ENCODE measurements around the gene FGF8. TPM values are rescaled to one million over a fixed set of nuclear protein-coding genes. Genes with fewer than 3 reads are reported as not detected.

Gene FGF8
- total and polyA plus RNA-seq, 4 experiments from 2014 or later, result not detected

DNA sequence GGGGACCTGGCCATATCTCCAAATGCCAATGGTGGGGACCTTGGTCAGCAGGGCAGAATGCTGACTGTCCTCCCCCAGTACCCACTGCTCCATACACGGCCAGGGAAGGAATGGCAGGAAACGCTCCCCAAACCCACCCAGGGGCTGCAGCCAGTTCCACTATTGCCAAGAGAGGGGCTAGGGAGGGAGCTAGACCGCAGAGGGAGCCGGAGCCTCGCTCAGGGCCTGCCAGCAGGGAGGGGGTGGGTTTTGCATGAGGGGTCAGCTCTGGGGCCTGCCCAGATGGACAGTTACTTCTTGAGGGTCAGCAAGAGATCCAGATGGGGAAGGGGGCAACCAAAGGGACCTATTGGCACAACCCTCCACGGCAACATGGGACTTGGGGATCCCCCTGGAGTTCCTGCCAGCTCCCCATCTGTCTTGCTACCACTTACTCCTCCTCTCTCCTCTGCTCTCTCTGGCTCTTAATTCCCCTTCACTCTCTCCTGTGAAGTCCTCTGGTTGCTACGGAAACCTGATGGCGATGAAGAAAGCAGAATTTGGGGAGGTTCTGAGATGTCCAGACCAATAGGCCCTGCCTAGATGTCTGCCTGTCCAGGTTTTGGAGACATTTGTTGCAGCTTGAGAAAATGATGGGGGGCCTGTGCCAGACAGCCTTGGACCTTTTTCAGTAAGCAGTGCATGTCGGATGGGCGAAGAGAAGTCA, 12.6 kb downstream of the FGF8 start:
- POLR2A ChIA-PET (ENCODE audit: partially characterized antibody), result no interaction called here
- H3K4me3 Mint-ChIP-seq, result no peak overlapping the region
- Histone ChIP-seq H3K27ac (ENCODE audit: low read depth, low read length) (no peak overlapping the region), H3K4me3 (ENCODE audit: low read length in 2 of 2) (no peak overlapping the region), H3K36me3 (ENCODE audit: insufficient read depth, low read length) (no peaks in the 10 kb centered on the region), H3K9me3 (ENCODE audit: control insufficient read depth in 1 of 2, low read length in 2 of 2) (no peaks in the 10 kb centered on the region), H3K27me3 (ENCODE audit: insufficient read depth, low read length) (no peaks in the 10 kb centered on the region), H3K4me1 (ENCODE audit: insufficient read depth, low read length) (no peaks in the 10 kb centered on the region)
- no peaks in the 10 kb centered on the region for H3K4me1 Mint-ChIP-seq
- DNase-seq, result no peak
- no peak overlapping the region for H3K27ac Mint-ChIP-seq
- intact Hi-C loops (cut with micrococcal nuclease), result no loop called here
- CTCF ChIA-PET (ENCODE audit: partially characterized antibody), result no interaction called here
- no peaks in the 10 kb centered on the region for H3K9me3 Mint-ChIP-seq
- peaks cover 5 to 24% of the 10 kb centered on the region in 2 donors for H3K27me3 Mint-ChIP-seq
- no peaks in the 10 kb centered on the region for H3K36me3 Mint-ChIP-seq

DNA sequence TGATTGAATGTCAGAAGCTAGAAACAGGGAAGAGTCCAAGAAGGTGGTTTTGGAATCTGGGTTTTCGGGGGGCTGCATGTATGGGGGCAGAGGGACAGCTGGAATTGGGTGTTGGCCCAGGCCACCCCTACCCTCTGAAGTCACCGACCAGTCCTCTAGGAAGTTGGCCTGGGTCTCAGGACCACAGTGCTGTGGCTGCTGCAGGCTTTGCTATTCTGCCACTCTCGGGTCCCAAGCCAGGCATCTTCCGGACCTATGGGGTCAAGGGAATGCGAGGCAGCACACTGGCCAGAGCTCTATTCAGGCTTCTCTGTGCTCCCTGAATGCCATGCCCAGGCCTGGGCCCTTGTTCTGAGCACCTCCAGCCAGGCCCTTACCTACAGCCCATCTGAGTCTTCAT, 13.2 kb downstream of the FGF8 start:
- Mint-ChIP-seq H3K9me3 (no peaks in the 10 kb centered on the region), H3K27me3 (peaks cover 3 to 24% of the 10 kb centered on the region in 2 donors), H3K27ac (peak overlapping the region in 1 of 7 donors; percentile 47), H3K36me3 (no peaks in the 10 kb centered on the region), H3K4me3 (no peak overlapping the region), H3K4me1 (no peaks in the 10 kb centered on the region)
- DNase-seq, result no peak
- ChIA-PET CTCF (ENCODE audit: partially characterized antibody) (no interaction called here), POLR2A (ENCODE audit: partially characterized antibody) (no interaction called here)
- intact Hi-C loops (cut with micrococcal nuclease), result no loop called here
- H3K9me3 ChIP-seq (ENCODE audit: control insufficient read depth in 1 of 2, low read length in 2 of 2), result no peaks in the 10 kb centered on the region
- no peaks in the 10 kb centered on the region for H3K36me3 ChIP-seq (ENCODE audit: insufficient read depth, low read length)
- no peaks in the 10 kb centered on the region for H3K27me3 ChIP-seq (ENCODE audit: insufficient read depth, low read length)
- H3K27ac ChIP-seq (ENCODE audit: low read depth, low read length), result no peak overlapping the region
- no peak overlapping the region for H3K4me3 ChIP-seq (ENCODE audit: low read length in 2 of 2)
- no peaks in the 10 kb centered on the region for H3K4me1 ChIP-seq (ENCODE audit: insufficient read depth, low read length)

DNA sequence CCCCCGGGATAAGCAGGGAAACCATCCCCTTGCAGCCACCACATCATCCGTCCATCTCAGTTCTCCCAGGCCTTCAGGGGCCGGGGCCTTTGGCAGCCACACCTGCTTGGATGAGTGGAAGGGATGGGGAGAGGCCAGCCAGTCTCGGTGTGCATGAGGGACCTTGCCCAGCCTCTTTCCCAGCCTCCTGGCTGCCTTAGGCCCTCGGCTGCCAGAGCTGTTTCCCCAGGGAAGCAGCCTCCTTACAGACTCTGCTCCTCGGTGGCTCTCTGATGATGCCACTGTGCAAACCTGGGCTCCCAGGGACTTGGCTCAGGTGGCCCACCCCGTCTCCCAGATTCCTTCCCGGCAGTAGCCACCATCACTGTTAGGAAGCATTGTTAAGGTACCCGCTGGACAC, 14.7 kb downstream of the FGF8 start:
- no peak for DNase-seq
- H3K4me1 Mint-ChIP-seq, result no peaks in the 10 kb centered on the region
- Histone ChIP-seq H3K36me3 (ENCODE audit: insufficient read depth, low read length) (no peaks in the 10 kb centered on the region), H3K9me3 (ENCODE audit: control insufficient read depth in 1 of 2, low read length in 2 of 2) (no peaks in the 10 kb centered on the region), H3K4me3 (ENCODE audit: low read length in 2 of 2) (no peak overlapping the region), H3K4me1 (ENCODE audit: insufficient read depth, low read length) (no peaks in the 10 kb centered on the region), H3K27me3 (ENCODE audit: insufficient read depth, low read length) (no peaks in the 10 kb centered on the region), H3K27ac (ENCODE audit: low read depth, low read length) (no peak overlapping the region)
- CTCF ChIA-PET (ENCODE audit: partially characterized antibody), result no interaction called here
- no peaks in the 10 kb centered on the region for H3K36me3 Mint-ChIP-seq
- intact Hi-C loops (cut with micrococcal nuclease), result no loop called here
- H3K9me3 Mint-ChIP-seq, result no peaks in the 10 kb centered on the region
- peaks cover 2 to 18% of the 10 kb centered on the region in 2 donors for H3K27me3 Mint-ChIP-seq
- POLR2A ChIA-PET (ENCODE audit: partially characterized antibody), result no interaction called here
- H3K27ac Mint-ChIP-seq, result no peak overlapping the region
- H3K4me3 Mint-ChIP-seq, result no peak overlapping the region

DNA sequence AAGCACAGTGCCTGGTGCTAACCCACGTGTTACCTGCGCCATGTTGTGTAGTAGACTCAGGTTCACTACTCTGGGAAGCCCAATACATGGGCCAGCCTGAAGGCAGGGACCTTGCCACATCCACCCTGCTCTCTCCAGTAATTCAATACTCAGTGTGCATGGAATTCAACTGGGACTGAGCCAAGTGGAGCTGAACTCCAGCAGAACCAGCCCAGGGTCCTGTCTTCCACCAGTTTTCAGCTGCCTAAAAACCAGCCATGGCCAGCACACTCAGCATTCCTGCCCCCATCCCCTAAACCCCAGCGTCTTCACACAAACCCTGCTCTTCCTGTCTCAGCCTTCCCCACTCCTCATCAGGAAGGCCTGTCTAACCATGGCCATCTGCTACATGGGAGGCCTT, 15.4 kb downstream of the FGF8 start:
- ChIA-PET POLR2A (ENCODE audit: partially characterized antibody) (no interaction called here), CTCF (ENCODE audit: partially characterized antibody) (no interaction called here)
- H3K27ac Mint-ChIP-seq, result no peak overlapping the region
- Histone ChIP-seq H3K4me1 (ENCODE audit: insufficient read depth, low read length) (no peaks in the 10 kb centered on the region), H3K27me3 (ENCODE audit: insufficient read depth, low read length) (no peaks in the 10 kb centered on the region), H3K36me3 (ENCODE audit: insufficient read depth, low read length) (no peaks in the 10 kb centered on the region), H3K4me3 (ENCODE audit: low read length in 2 of 2) (no peak overlapping the region), H3K27ac (ENCODE audit: low read depth, low read length) (no peak overlapping the region), H3K9me3 (ENCODE audit: control insufficient read depth in 1 of 2, low read length in 2 of 2) (no peaks in the 10 kb centered on the region)
- H3K4me1 Mint-ChIP-seq, result no peaks in the 10 kb centered on the region
- no peak overlapping the region for H3K4me3 Mint-ChIP-seq
- DNase-seq, result no peak
- peaks cover 3 to 13% of the 10 kb centered on the region in 2 donors for H3K27me3 Mint-ChIP-seq
- no peaks in the 10 kb centered on the region for H3K9me3 Mint-ChIP-seq
- H3K36me3 Mint-ChIP-seq, result no peaks in the 10 kb centered on the region
- intact Hi-C loops (cut with micrococcal nuclease), result no loop called here

DNA sequence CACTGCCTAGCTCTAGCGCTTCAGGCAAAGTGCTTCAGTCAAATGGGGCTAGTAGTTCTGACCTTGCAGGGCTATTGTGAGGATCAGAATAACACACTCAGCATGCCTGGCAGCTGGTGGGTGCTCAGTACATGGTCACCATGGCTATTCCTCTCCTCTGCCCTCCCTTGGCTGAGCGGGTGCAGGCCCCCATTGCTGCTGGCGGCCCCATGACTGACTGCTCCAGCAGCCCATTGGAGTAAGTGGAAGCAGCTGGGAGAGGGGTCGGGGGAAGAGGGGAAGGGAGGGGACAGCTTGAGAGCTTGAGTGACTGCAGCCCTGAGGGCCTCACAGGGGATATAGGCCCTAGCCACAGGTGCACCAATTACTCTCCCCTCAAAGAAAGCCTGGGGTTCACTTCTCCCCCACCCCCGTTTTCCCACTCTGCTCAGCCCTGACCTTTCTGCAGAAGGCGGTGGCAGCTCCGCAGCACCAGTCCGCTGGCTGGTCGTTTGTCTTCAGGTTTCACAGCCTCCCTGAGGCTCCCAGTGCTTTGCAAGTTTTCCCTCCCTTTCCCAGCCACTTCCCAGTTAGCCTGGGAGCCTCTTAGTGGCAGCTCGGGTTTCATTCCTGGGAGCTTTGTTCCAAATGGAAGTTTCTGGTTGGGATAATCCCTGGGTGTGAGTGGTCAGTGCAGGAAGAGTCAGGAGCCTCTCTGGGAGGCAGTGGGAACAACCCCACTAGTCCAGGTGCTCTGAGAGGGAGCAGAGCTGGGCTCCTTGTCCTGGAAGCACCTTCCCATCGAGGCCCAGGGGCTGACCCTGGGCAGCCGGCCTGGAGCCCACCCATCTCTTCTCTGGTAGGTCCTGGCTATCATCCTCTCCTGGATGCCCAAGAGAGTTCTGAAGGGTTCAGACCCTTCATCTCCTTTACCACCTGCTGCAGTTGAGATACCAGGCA, 16.3 kb downstream of the FGF8 start:
- no peaks in the 10 kb centered on the region for H3K4me1 ChIP-seq (ENCODE audit: insufficient read depth, low read length)
- Mint-ChIP-seq H3K9me3 (no peaks in the 10 kb centered on the region), H3K27ac (no peak overlapping the region), H3K4me1 (no peaks in the 10 kb centered on the region), H3K4me3 (no peak overlapping the region), H3K27me3 (peaks cover 2 to 17% of the 10 kb centered on the region in 2 donors), H3K36me3 (no peaks in the 10 kb centered on the region)
- POLR2A ChIA-PET (ENCODE audit: partially characterized antibody), result no interaction called here
- H3K4me3 ChIP-seq (ENCODE audit: low read length in 2 of 2), result no peak overlapping the region
- intact Hi-C loops (cut with micrococcal nuclease), result no loop called here
- H3K9me3 ChIP-seq (ENCODE audit: control insufficient read depth in 1 of 2, low read length in 2 of 2), result no peaks in the 10 kb centered on the region
- no peaks in the 10 kb centered on the region for H3K27me3 ChIP-seq (ENCODE audit: insufficient read depth, low read length)
- no peaks in the 10 kb centered on the region for H3K36me3 ChIP-seq (ENCODE audit: insufficient read depth, low read length)
- CTCF ChIA-PET (ENCODE audit: partially characterized antibody), result no interaction called here
- H3K27ac ChIP-seq (ENCODE audit: low read depth, low read length), result no peak overlapping the region
- DNase-seq, result no peak

DNA sequence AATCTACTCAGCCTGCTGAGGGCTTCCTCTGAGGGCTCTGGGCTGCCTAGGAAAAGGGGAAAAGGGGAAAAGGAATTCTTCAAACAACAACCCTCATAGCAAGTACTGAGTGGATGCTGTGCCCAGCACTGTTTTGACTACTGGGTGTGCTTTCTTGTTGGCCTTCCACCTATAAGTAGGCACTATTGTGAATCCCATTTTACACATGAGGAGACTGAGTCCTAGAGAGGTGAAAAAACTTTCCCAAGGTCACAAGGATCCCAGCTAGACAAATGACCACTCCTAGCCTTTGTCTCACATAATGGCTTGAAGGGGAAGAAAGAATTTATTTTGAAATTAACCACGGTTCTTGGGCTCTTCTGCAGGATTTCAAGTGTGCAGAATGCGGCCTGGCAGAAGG, 17.1 kb downstream of the FGF8 start:
- Mint-ChIP-seq H3K27me3 (peaks cover 2 to 18% of the 10 kb centered on the region in 2 donors), H3K27ac (no peak overlapping the region), H3K4me1 (no peaks in the 10 kb centered on the region), H3K4me3 (no peak overlapping the region), H3K36me3 (no peaks in the 10 kb centered on the region), H3K9me3 (no peaks in the 10 kb centered on the region)
- H3K27me3 ChIP-seq (ENCODE audit: insufficient read depth, low read length), result no peaks in the 10 kb centered on the region
- POLR2A ChIA-PET (ENCODE audit: partially characterized antibody), result no interaction called here
- DNase-seq, result no peak
- H3K27ac ChIP-seq (ENCODE audit: low read depth, low read length), result no peak overlapping the region
- no peaks in the 10 kb centered on the region for H3K36me3 ChIP-seq (ENCODE audit: insufficient read depth, low read length)
- H3K9me3 ChIP-seq (ENCODE audit: control insufficient read depth in 1 of 2, low read length in 2 of 2), result no peaks in the 10 kb centered on the region
- H3K4me1 ChIP-seq (ENCODE audit: insufficient read depth, low read length), result no peaks in the 10 kb centered on the region
- intact Hi-C loops (cut with micrococcal nuclease), result no loop called here
- CTCF ChIA-PET (ENCODE audit: partially characterized antibody), result no interaction called here
- no peak overlapping the region for H3K4me3 ChIP-seq (ENCODE audit: low read length in 2 of 2)

DNA sequence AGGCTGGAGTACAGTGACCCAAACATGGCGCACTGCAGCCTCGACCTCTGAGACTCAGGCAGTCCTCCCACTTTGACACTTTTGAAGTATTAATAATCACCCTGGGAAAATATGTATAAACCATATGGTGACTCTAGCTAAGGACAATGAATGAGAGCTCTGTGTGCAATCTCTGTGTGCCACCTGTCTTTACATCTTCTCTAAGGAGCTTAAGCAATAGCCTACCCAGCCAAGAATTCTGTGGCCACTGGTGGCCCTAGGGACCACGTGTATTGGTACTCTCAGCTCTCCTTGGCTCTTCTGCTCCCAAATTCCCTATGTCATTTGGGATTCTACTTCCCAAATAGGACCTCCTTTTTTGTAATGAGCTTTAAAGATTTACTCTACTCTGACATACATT, 23.7 kb downstream of the FGF8 start:
- intact Hi-C loops (cut with micrococcal nuclease), result no loop called here
- H3K4me3 Mint-ChIP-seq, result no peak overlapping the region
- POLR2A ChIA-PET (ENCODE audit: partially characterized antibody), result no interaction called here

More for the DNA sequence above, 23.7 kb downstream of the FGF8 start:
- H3K9me3 Mint-ChIP-seq, result no peaks in the 10 kb centered on the region
- Histone ChIP-seq H3K27ac (ENCODE audit: low read depth, low read length) (no peak overlapping the region), H3K36me3 (ENCODE audit: insufficient read depth, low read length) (no peaks in the 10 kb centered on the region), H3K9me3 (ENCODE audit: control insufficient read depth in 1 of 2, low read length in 2 of 2) (no peaks in the 10 kb centered on the region), H3K4me1 (ENCODE audit: insufficient read depth, low read length) (no peaks in the 10 kb centered on the region), H3K27me3 (ENCODE audit: insufficient read depth, low read length) (no peaks in the 10 kb centered on the region), H3K4me3 (ENCODE audit: low read length in 2 of 2) (no peak overlapping the region)
- CTCF ChIA-PET (ENCODE audit: partially characterized antibody), result interaction anchor here (0.7 to 1.5 kb wide), 4 partner anchors 16 to 1543 kb away, joined by 3 to 5 read pairs (median 3); no protein-coding TSS in a partner anchor
- no peak for DNase-seq
- H3K36me3 Mint-ChIP-seq, result no peaks in the 10 kb centered on the region
- peaks cover 9 to 14% of the 10 kb centered on the region in 2 donors for H3K27me3 Mint-ChIP-seq
- H3K4me1 Mint-ChIP-seq, result no peaks in the 10 kb centered on the region
- no peak overlapping the region for H3K27ac Mint-ChIP-seq
